Activated CD4-positive, CD25-positive, alpha-beta regulatory T cell (primary cell): ENCODE measurements around the gene CYP4F2.
"Not testable (repeated sequence)": the region's sequence is repeated elsewhere in the genome, so short reads cannot be mapped to it uniquely, and the experiment has no call there.

Experiments
- DNase-seq, 4 experiments: peaks; one replicate each; lab custom pipeline; 2025; lab: John Stamatoyannopoulos, UW

Gene CYP4F2

DNA sequence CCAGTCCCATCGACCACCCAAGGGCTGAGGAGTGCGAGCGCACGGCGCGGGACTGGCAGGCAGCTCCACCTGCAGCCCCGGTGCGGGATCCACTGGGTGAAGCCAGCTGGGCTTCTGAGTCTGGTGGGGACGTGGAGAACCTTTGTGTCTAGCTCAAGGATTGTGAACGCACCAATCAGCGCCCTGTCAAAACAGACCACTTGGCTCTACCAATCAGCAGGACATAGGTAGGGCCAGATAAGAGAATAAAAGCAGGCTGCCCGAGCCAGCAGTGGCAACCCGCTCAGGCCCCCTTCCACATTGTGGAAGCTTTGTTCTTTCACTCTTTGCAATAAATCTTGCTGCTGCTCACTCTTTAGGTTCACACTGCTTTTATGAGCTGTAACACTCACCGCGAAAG is 2.2 kb upstream of the CYP4F2 start:
- not testable (repeated sequence) for DNase-seq

DNA sequence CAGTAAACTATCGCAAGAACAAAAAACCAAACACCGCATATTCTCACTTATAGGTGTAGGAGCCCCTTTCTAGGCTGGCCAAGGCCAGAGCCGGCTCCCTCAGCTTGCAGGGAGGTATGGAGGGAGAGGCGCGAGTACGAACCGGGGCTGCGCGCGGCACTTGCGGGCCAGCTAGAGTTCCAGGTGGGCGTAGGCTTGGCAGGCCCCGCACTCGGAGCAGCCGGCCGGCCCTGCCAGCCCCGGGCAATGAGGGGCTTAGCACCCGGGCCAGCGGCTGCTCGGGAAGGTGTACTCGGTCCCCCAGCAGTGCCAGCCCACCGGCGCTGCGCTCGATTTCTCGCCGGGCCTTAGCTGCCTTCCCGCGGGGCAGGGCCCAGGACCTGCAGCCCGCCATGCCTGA is 1.7 kb upstream of the CYP4F2 start:
- not testable (repeated sequence) for DNase-seq

DNA sequence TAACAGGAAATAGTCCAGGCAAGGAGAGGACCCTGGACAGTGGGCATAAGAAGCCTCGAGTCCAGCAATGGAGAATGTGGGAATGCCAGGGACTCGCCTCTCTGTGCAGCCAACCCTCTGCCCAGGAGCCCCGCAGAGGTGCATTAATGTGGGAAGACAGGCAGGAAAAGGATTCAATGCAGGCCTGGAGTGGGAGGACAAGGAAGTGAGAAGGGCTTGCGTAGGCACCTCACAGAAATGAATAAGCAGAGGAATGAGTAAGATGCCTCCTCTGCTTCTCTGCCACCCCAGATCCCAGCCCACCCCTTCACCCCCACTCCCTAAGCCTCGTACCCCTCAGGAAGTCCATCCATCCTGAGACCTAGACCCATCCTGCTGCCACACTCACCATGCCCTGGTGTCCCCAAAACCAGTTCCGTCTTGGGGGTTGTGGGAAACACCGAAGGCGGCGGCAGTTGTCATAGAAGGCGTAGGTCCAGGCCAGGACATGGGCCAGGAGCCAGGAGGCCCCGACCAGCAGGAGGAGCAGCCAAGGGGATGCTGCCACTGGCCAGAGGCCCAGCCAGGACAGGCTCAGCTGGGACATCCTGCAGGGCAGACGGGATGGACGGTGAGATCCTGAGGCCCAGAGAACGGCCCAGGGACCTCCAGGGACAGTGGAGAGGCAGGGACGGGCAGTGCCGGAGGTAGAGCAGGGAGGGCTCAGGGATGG is 692 bp downstream of the CYP4F2 start:
- DNase-seq, result no peak

DNA sequence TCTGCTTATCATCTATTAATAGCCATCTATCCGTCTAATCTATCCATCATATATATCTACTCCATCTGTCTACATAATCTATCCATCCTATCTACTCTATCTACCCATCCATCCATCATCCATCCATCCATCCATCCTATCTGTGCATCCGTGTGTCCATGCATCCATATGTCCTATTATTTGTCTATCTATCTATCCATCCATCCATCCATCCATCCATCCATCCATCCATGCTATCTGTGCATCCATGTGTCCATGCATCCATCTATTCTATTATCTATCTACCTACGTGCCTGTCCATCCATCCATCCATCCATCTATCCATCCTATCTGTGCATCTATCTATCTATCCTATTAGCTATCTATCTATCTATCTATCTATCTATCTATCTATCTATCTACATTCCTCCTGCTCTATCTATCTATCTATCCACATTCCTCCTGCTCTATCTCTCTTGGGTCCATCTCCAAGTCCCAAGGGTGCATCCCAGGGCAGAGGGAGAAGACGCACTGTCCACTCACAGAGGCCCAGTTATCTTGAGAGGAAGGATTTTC is 1.9 kb downstream of the CYP4F2 start:
- no peak for DNase-seq

DNA sequence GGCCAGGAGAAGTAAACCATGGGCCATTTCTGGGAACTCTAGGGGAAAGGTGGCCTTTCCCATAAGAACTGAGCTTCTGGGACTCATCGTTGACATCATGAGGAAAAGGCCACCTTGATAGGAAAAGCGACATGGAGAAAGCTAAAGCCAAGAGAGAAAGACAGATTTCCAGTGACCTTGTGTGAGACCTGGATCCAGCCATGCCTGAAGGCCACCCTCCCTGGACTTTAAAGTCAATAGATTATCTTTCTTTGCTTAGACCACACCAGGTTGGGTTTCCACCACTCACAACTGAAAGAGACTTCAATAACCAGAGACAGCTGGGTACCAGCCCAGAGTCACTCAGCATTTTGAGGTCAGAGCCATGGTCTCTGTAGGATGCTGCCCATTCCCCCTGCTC is 3.5 kb downstream of the CYP4F2 start:
- no peak for DNase-seq

DNA sequence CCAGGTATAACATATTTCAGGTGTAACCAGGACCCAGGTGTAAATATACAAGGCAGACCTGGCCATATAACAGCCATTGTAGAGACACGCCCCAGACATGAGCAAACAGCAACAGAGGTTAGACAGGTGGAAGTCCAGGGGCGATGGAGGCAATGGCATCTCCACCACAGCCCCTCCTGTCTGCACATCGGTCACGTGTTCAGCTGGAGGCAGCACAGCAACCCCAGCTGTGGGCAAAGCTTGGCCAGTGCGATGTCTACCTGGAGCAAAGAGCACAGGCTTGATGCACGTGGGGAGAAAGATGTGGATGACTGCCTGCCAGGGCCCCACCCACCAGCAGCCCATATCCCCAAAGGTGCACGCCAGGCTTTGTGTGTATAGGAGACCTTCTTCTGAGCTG is 4.4 kb downstream of the CYP4F2 start:
- no peak for DNase-seq

DNA sequence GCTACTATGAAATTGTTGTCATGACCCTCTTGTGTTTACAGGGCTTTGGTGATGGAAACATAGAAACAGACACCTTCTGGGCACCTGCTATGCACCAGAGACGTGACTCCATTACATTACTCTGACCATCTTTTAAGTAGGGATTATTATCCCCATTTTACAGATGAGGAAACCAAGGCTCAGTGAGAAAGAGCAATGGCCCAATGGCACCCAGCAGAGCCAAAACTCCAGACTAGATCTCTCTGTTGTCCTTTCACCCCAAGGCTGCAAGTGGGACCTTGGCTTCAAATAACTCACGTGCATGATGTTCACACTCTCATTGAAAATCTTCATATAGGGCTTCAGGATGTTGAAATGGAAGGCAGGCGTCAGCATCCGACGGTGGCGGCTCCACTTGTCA is 5.9 kb downstream of the CYP4F2 start:
- no peak for DNase-seq

DNA sequence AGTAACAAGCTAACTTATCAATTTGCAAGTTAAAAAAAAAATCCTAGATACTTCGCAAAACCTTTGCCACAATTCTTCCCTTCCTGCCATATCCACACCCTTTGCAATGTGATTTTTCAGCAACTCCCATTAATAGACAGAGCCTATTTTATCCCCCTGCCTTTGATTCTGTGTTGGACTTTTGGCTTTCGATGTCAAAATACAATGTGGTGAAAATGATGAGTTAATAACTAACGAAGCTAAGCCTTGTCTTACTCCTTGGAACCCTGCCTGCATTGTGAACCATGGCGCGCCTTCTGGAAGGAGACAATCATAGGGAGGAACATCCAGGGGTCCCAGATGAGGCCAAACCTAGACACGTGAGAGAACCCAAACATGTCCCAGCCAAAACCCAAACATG is 6.4 kb downstream of the CYP4F2 start:
- no peak for DNase-seq

DNA sequence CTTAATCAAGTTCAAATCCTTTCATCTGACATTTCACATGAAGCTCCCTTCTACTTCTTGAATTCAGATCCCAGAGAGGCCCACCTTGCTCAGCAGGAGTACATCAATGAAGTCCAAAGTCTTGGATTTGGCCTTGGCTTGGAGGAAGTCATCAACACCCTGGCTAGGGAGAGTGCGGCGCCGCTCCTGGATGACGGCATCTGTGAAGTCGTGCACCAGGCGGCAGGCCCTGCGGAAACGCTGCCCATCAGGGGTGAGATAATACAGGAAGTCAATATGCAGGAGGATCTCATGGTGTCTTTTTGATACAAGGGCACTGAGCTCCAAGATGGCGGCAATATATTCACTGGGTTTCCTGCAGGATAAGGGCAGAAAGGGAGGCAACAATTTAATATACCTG is 8.5 kb downstream of the CYP4F2 start:
- not testable (repeated sequence) for DNase-seq

DNA sequence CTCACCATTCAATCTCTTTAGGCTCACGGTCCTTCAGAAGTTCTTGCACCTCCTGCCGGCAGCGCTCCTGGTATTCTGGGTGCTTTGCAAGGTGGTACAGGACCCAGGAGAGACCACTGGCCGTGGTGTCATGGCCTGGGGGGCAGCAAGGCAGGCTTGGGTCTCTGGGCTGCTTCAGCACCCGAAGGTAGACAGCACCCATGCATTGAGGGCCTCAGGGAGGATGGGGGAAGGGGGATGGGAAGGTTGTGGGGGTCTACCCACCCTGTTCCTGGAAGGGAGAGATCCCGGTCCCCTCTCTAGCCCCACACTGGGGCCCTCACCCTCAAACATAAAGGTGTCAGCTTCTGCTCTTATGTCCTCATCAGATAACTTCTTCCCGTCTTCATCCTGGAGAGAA is 12.0 kb downstream of the CYP4F2 start:
- no peak for DNase-seq

DNA sequence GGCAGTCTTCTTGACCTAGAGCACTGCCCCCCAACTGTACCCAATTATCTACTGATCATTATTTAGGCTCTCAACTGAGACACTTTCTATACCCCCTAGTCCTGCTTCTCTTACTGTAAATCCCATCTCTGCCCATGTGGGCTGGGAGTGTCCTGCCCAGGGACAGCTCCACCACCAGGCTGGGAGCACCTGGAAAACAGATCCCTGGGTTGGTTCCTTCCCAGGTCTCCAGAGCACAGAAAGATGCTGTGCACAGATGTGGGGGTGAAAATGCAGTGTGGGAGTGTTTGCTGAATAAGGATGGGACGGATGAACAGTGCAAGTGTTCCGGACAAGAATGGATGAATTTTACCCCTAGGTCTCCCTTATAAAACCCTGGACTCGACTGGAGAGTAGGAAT is 12.7 kb downstream of the CYP4F2 start:
- no peak for DNase-seq

DNA sequence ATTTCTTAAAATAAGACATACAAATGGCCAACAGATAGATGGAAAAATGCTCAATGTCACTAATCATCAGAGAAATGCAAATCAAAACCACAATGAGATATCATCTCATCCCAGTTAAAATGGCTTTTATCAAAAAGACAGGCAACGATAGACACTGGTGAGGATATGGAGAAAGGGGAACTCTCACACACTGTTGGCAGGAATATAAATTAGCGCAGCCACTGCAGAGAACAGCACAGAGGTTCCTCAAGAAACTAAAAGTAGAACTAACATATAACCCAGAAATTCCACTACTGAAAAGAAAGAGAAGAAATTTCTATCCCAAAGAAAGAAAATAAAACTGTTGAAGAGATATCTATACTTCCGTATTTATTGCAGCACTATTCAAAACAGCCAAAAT is 14.5 kb downstream of the CYP4F2 start:
- not testable (repeated sequence) for DNase-seq

DNA sequence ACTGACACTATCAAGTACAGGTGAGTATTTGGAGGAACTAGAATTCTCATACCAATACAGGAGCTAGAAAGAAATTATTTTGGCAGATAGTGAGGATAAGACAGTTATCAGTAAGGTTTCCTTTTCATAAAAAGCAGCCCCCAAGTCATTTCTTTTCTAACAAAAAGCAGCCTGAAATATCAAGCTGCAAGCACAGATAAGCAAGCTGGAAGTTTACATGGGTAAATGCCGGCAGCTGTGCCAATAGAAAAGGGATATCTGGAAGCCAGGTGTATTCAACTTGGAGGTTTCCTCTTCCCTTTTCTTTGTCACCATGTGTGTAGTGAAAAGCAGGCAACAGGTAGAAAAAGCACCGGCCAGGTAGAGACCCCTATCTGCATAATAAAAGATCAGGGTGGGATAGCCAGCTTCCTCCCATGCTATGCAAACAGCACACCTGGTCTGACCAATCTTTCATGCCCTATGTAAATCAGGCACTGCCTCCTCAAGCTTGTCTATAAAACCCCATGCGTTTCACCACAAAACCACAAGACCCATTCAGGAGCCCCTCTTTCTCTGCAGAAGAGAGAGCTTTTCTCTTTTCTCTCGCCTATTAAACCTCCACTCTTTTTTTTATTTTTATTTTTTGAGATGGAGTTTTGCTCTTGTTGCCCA is 22.9 kb downstream of the CYP4F2 start:
- no peak for DNase-seq

DNA sequence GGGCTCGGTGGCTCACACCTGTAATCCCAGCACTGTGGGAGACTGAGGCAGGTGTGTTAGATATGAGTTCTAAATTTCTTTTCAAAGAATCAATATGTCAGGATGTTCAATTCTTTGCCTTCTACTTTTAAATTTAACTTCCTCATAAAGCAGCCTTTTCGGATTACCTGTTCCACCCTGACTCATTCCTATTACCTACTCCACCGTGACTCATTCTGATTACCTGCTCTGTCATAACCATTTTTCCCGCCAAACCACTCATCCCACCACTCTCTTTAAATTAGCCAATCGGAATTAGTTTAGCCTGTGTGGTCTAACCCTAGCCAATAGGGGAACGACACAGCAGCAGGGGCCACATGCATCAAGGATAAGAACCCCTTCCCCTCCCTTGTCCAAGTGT is 24.1 kb downstream of the CYP4F2 start:
- not testable (repeated sequence) for DNase-seq

DNA sequence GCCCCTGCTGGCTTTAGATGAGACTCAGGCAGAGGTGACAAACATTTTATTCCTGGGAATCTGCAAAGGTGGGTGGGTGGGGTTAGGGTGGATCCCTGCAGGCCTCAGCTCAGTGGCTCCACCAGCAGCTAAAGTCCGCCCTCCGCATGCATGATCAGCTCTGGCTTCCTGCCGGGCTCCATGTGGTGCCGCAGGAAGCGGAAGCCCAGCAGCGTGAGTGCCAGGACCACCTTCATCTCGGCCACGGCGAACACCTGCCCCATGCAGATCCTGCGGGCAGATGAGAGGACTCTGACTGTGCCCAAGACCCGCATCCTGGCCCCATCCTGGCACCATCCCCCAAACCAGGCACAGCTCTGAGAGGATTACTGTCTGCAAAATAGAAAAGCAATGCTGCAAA is 26.3 kb downstream of the CYP4F2 start:
- DNase-seq, result no peak

DNA sequence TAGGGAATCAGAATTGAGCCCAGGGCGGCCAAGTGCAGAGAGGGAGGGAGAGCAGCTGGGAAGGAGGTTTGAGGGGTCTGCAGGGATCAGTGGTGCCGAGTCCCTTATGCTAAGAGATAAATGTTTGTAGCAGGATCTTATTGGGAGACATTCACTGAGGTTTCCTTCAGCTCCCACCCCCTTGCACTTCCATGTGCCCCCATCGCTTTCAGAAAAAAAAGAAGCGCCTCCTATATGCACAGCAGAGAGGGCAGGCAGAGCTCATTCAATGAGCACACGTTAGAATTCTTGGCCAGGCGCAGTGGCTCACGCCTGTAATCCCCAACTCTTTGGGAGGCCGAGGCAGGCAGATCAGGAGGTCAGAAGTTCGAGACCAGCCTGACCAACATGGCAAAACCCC is 28.0 kb downstream of the CYP4F2 start:
- DNase-seq, result no peak

DNA sequence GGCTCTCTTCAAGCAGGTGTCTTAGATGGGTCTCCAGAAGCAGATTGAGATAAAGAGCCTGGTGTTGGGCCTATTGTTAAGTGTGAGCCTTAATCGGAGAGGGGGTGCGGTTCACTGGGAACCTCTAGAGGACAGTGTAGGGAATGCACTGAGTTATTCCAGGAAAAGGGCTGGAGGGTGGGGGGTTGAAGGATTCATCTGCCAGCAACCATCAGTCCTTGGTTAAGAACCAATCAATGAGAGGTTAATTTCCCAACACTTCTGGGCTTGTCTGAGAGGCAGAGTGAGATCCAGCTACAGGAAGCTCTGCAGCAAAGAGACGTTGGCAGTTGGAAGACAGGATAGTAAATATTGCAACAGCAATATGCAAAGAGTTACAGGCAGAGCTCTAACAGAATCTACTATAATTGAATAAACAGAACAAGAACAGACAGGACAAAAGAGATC is 28.7 kb downstream of the CYP4F2 start:
- DNase-seq, result peak in 1 of 4 experiments; percentile 4

DNA sequence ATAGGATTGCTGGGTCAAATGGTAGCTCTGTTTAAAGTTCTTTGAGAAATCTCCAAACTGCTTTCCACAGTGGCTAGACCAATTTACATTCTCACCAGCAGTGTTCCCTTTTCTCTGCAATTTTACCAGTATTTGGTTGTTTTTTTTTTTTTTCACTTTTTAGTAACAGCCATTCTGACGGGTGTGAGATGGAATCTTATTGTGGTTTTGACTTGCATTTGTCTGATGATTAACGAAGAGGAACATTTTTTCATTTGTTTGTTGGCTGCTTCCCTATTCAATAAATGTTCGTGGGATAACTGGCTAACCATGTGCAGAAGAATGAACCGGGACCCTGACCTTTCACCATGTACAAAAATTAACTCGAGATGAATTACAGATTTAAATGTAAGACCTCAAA is 31.2 kb downstream of the CYP4F2 start:
- DNase-seq, result no peak

DNA sequence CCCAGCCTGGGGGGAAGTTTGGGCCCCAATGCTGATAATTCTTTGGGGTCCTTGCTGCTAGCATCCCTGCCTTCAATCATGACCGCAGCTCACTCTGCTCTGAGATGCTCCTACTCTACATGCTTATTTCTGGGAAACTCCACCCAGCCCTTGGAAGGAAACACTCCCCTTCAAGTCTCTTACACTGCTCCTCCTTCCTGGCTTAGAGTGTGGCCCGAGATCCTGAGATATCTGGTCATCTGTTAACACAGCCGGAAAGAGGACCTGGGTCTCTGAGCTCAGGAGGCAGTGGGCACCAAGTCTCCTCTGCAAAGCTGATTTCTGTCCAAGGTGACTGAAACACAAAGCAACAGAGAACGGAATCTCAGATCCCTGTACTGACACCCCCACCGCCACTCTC is 33.0 kb downstream of the CYP4F2 start:
- DNase-seq, result no peak

DNA sequence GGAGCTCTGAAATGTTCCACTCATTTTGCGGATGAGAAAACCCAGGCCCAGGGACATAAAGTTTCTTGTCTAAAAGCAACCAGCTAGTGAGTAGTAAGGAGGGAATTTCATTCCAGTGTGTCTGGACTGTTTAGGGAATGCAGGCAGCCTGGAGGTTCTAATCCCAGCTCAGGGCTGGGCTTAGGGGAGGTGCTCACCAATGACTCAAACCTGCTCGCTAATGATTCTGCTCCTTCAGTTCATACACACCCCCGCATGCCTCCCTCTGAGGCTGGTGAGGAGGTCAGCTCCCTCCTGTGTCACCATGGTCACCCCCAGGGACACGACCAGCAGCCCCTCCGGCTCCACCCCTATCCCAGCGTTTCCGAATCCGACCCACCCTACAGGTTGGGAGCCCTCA is 34.6 kb downstream of the CYP4F2 start:
- DNase-seq, result no peak

DNA sequence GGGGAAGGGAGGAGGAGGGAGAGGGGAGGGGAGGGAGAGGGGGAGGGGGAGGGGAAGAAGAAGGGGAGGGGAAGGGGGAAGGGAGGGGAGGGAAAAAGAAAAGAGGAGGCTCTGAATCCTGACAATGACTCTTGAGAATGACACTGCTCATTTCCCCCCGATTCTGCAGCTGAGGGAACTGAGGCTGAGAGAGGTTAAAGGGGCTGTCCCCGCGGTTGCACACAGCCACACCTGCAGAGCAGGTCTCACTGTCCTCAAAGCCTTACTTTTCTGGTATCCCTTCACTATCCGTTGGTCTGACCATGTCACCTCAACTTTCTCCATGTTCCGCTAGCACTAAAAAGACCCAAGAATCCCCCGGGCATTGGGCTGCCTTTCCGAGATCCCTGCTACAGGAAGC is 35.4 kb downstream of the CYP4F2 start:
- DNase-seq, result no peak

DNA sequence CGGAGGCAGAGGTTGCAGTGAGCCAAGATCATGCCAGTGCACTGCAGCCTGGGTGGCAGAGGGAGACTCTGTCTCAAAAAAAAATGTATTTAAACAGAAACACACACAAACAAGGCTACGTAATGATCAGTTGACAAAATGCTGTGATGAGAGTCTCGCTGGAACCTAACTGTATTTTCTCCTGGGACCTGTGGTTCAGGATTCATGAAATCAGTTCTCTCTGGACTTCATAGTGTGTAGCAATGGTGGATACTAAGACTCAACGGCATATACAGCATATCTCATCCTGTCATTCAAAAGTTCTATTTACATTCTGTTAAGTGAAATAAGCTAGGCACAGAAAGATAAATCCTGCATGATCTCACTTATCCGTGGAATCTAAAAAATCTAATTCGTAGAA is 37.4 kb downstream of the CYP4F2 start:
- DNase-seq, result no peak

DNA sequence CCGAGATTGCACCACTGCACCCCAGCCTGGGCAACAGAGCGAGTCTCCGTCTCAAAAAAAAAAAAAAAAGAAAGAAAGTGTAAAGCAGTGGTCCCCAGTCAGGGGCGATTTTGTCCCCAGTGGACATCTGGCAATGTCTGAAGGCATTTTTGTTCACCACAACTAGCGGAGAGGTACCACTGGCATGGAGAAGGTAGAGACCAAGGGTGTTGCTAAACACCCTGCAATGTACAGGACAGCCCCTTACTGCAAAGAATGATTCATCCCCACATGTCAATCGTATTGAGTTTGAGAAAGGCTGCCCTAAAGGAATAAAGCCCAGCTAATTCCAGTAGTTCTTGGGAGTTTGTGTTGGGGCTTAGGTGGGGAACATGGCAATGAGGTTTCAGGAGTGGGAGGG is 38.7 kb downstream of the CYP4F2 start:
- DNase-seq, result no peak

DNA sequence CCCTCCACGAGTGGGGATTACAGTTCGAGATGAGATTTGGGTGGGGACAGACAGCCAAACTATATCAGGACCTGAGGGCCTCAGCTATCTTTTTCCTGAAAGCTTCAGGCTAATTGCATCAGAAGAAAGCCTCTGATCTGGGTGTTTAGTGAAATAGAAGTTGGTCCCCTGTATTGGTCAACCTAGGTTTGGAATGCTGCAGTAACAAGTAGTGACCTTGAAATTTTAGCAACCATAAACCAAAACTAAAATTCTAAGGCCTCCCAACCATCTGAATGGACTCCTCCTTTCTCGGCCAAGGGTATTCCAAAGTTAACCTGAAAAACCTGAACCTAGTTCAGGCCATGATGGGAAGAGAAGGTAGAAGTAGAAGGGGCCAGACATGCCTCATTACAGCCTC is 47.5 kb downstream of the CYP4F2 start:
- no peak for DNase-seq
